ENCODE results near the gene NECAP2.

The NECAP2 gene

DNA sequence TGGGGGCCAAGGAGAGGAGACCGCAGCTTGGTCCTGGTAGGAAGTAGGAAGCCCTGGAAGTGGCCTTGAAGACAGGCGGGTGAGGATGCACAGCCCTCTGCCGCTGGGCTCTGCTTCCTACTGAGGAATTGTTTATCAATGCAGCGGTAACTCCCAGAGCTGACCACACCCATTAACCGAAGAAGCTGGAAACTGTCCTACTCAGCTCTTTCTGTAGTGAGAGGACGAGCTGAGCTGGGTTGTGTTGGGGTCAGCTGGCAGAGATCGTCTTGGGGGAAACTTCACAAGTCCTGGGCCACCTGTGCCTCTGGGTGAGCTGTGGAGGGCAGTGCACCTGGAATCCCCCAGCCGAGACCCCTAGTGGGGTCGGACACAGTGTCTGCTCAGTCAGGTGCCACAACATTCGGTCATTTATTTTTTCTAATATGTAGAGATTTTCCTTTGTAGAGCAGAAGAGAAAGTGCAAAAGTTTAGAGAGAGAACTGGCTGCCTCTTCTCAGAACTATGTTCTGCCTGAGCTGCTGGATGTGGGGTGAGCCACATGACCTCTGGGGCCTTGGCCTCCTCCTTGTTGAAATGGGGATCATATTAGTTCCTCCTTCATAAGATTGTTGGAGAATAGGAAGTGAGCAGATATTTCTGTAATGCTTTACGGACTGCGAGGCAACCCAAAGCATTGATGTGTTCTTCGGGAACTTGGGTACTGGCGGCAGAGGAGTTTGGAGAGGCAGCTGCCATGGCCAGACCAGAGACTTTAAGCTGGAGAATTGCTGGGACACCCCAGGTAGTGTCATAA is 3.6 kb downstream of the NECAP2 start:
- H3K27me3 ChIP-seq (ENCODE audit: insufficient read depth, poor library complexity, severe bottlenecking): no peaks in the 10 kb centered on the region
- peak in 1 of 2 experiments; percentile 27 for DNase-seq (ENCODE audit: low read depth in 1 of 2, low spot score in 1 of 2)
- H3K27ac ChIP-seq (replicated peaks): no peak overlapping the region
- no peak overlapping the region for H3K4me3 ChIP-seq (replicated peaks; ENCODE audit: insufficient read depth, low read length)
- TF ChIP-seq POLR2AphosphoS5 (IDR thresholded peaks at IDR 0.05; ENCODE audit: low read depth) (no peak), GABPA (IDR thresholded peaks at IDR 0.05; ENCODE audit: low read depth) (no peak)
- TF ChIP-seq, protein P1, sequence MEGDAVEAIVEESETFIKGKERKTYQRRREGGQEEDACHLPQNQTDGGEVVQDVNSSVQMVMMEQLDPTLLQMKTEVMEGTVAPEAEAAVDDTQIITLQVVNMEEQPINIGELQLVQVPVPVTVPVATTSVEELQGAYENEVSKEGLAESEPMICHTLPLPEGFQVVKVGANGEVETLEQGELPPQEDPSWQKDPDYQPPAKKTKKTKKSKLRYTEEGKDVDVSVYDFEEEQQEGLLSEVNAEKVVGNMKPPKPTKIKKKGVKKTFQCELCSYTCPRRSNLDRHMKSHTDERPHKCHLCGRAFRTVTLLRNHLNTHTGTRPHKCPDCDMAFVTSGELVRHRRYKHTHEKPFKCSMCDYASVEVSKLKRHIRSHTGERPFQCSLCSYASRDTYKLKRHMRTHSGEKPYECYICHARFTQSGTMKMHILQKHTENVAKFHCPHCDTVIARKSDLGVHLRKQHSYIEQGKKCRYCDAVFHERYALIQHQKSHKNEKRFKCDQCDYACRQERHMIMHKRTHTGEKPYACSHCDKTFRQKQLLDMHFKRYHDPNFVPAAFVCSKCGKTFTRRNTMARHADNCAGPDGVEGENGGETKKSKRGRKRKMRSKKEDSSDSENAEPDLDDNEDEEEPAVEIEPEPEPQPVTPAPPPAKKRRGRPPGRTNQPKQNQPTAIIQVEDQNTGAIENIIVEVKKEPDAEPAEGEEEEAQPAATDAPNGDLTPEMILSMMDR (IDR thresholded peaks at IDR 0.05; ENCODE audit: insufficient read depth, low read length): no peak

DNA sequence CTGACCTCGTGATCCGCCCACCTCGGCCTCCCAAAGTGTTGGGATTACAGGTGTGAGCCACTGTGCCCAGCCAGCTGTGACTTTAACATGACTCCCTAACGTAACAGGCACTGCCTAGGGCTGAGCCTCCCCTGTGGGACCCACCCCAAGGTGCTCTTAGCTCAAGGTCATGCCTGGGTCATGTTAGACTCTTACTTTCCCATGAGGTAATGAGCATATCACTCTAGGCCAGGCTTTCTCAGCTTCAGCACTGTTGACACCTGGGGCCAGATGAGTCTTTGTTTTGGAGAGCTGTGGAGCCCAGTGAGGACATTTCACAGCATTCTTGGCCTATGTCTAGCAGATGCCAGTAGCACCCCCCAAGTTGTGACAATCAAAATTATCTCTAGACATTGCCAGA is 4.5 kb downstream of the NECAP2 start:
- no peaks in the 10 kb centered on the region for H3K27me3 ChIP-seq (ENCODE audit: insufficient read depth, poor library complexity, severe bottlenecking)
- no peak for DNase-seq (ENCODE audit: low read depth in 1 of 2, low spot score in 1 of 2)
- no peak overlapping the region for H3K27ac ChIP-seq (replicated peaks)
- no peak overlapping the region for H3K4me3 ChIP-seq (replicated peaks; ENCODE audit: insufficient read depth, low read length)
- TF ChIP-seq, protein P2, sequence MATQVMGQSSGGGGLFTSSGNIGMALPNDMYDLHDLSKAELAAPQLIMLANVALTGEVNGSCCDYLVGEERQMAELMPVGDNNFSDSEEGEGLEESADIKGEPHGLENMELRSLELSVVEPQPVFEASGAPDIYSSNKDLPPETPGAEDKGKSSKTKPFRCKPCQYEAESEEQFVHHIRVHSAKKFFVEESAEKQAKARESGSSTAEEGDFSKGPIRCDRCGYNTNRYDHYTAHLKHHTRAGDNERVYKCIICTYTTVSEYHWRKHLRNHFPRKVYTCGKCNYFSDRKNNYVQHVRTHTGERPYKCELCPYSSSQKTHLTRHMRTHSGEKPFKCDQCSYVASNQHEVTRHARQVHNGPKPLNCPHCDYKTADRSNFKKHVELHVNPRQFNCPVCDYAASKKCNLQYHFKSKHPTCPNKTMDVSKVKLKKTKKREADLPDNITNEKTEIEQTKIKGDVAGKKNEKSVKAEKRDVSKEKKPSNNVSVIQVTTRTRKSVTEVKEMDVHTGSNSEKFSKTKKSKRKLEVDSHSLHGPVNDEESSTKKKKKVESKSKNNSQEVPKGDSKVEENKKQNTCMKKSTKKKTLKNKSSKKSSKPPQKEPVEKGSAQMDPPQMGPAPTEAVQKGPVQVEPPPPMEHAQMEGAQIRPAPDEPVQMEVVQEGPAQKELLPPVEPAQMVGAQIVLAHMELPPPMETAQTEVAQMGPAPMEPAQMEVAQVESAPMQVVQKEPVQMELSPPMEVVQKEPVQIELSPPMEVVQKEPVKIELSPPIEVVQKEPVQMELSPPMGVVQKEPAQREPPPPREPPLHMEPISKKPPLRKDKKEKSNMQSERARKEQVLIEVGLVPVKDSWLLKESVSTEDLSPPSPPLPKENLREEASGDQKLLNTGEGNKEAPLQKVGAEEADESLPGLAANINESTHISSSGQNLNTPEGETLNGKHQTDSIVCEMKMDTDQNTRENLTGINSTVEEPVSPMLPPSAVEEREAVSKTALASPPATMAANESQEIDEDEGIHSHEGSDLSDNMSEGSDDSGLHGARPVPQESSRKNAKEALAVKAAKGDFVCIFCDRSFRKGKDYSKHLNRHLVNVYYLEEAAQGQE (IDR thresholded peaks at IDR 0.05; ENCODE audit: insufficient replicate concordance, low read depth): no peak
- no peak for TF ChIP-seq SPI1 (IDR thresholded peaks at IDR 0.05; ENCODE audit: borderline replicate concordance, low read depth)
- TF ChIP-seq, protein P1 (IDR thresholded peaks at IDR 0.05; ENCODE audit: insufficient read depth, low read length): no peak
- no peak for TF ChIP-seq POLR2AphosphoS5 (IDR thresholded peaks at IDR 0.05; ENCODE audit: low read depth)
- no peak for TF ChIP-seq GABPA (IDR thresholded peaks at IDR 0.05; ENCODE audit: low read depth)

DNA sequence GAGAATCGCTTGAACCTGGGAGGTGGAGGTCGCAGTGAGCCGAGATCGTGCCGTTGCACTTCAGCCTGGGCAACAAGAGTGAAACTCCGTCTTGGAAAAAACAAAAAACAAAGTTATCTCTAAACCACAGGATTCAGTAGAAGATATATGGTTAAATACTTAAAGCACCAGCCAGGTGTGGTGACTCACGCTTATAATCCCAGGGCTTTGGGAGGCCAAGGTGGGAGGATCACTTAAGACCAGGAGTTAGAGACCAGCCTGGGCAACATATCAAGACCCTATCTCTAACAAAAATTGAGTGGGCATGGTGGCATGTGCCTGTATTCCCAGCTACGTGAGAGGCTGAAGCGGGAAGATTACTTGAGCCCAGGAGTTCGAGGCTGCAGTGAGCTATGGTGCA is 5.6 kb downstream of the NECAP2 start:
- no peak overlapping the region for H3K27ac ChIP-seq (replicated peaks)
- H3K4me3 ChIP-seq (replicated peaks; ENCODE audit: insufficient read depth, low read length): no peak overlapping the region
- no peak for TF ChIP-seq SPI1 (IDR thresholded peaks at IDR 0.05; ENCODE audit: borderline replicate concordance, low read depth)
- no peak for TF ChIP-seq POLR2AphosphoS5 (IDR thresholded peaks at IDR 0.05; ENCODE audit: low read depth)
- TF ChIP-seq, protein P1 (IDR thresholded peaks at IDR 0.05; ENCODE audit: insufficient read depth, low read length): no peak
- TF ChIP-seq, protein P2 (IDR thresholded peaks at IDR 0.05; ENCODE audit: insufficient replicate concordance, low read depth): no peak
- no peak for TF ChIP-seq GABPA (IDR thresholded peaks at IDR 0.05; ENCODE audit: low read depth)
- DNase-seq (ENCODE audit: low read depth in 1 of 2, low spot score in 1 of 2): no peak
- no peaks in the 10 kb centered on the region for H3K27me3 ChIP-seq (ENCODE audit: insufficient read depth, poor library complexity, severe bottlenecking)
